GM19240 (cell line): ENCODE measurements around the gene MKX.

Experiments
- DNase-seq: peaks from one replicate; pipeline ENCODE4 v3.0.0; 2011; ENCODE audit warnings: low spot score; ENCODE audit not compliant: insufficient read length

The MKX gene

GRCh38 chr10:27655296-27655695, 90.3 kb downstream of the MKX start:
- no peak for DNase-seq

- no peak for DNase-seq
Measured at GRCh38 chr10:27654284-27654683, 91.3 kb downstream of the MKX start.

GRCh38 chr10:27646604-27647175, 98.9 kb downstream of the MKX start:
- DNase-seq = no peak

DNA sequence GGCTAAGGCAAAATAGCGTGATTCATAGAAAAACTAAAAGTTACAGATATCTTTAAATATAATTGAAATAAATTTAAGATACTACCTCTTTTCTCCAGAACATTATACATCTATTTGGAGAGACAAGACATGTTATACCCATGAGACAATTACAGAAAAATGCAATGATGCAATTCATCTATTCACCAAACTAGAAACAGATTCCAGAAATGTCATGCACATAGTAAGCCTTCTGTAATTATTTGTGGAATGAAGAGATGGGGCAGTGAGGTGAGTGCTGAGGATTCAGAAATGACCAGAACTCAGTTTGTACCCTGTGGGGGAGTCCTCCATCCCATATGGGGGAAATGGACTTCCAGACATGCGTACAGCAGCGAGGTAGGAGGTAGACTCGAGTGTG, 99.4 kb downstream of the MKX start:
- no peak for DNase-seq

- DNase-seq = no peak
Measured at GRCh38 chr10:27644307-27644939, 101.2 kb downstream of the MKX start.

GRCh38 chr10:27643301-27643700, 102.3 kb downstream of the MKX start:
- no peak for DNase-seq

GRCh38 chr10:27642023-27642589, 103.5 kb downstream of the MKX start:
- no peak for DNase-seq

GRCh38 chr10:27638071-27638750, 107.4 kb downstream of the MKX start:
- DNase-seq = no peak

- no peak for DNase-seq
Measured at GRCh38 chr10:27637601-27638000, 108.0 kb downstream of the MKX start.

DNA sequence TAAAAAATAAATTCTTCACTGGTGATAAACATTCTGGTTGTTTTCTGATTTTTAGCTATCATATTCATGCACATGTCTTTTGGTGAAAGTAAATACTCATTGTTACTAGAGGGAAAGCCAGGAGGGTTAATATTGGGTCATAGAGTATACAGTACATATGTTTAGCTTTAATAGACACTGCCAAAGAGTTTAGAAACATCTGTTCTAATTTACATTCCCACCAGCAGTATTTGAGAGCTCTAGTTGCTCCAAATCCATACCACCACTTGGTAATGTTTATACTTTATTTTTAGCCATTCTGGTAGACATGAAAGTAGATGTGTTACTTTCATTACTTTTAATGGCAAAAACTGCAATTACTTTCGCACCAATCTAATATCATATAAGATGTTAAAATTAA, 108.8 kb downstream of the MKX start:
- no peak for DNase-seq

DNA sequence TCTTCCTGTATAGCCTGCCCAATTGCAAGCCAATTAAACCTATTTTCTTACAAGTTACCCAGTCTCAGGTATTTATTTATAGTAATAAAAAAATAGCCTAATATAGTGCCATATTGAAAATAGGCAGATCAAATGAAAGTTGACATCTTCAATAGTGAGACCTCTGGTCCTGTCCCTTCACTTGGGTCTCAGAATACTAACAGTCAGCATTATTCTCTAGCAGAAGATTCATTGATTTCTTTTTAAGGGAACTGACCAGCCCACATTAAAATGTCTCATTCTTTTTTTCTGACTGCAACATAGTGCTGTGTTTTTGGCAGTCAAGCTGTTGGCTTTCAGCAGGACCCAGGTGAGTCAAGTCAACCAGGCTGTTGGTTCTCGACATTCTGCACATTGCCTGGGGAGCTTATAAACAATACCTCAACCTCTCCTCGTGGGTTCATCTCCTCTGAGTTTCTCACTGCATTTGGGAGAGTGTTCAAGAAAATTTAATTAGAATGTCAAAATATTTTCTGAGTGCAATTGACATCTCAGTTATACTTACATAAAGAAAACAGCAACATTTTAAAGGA, 109.8 kb downstream of the MKX start:
- DNase-seq = no peak

GRCh38 chr10:27635290-27635689, 110.3 kb downstream of the MKX start:
- no peak for DNase-seq

DNA sequence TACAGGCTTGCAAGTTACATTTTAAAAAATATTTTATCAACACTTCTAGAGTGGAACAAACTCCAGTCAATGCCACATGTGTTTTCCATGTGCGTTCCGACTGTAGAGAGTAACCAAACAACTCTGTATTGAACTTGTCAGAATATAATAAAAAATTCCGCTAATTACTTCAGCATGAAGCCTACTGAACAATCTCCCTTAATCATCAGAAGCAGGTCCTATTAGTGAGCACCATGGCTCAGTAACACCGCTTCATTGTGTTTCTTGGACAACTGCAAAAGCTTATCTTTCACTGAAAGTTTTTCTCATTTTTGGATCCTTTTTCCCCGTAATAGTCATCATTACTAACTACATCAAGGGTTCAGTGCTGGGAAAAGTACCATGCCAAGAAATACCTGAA, 117.0 kb downstream of the MKX start:
- no peak for DNase-seq

DNA sequence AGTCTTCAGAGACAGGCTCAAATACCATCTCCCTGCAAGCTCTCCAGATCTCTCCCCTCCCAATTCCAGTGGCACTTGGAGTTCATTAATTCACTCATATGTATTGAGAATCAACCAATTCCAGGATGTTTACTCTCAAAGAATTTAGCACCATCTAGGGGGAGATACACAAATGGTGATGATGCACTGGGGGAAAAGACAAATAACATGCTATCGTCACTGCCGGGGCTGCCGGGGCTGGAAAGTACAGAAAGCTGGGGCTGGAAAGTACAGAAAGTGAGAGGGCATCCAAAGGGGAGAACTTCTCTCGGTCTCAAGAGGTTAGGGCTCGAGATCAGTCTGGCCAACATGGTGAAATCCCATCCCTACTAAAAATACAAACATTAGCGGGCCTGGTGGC, 118.7 kb downstream of the MKX start:
- DNase-seq = no peak

DNA sequence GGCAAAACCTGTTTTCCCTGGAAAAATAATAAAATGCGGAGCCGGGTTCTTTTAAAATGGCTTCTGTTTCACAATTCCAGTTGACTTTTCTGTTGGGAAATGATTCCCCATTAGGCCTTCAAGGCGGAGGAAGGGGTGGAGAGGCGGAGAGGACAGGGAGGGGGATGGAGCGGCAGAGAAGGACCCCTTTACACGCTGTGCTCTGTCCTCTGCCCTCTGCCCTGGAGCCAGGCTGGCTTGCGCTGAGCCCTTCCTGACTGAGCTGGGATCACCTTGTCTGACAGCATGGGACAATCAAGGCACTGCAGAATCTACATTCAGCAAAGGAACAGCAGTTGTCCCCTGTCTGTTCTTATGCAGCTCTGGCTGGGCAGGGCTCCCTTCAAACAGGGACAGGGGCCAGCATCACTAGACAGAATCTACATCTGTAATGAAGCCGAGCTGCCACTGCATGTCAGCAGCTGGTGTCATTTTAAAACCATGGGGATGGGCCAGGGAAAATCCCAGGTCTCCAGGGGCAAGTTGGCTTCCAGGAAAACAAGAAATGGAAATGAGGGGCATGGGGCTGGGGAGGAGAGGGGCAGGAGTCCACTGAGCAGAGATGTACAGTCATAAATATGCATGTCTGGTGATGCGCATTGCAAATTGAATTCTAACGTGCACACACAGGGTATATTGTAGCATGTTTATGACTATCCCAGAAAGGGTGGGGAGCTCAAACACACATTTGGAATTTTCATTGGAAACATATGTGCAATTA, 120.0 kb downstream of the MKX start:
- no peak for DNase-seq

GRCh38 chr10:27624941-27625340, 120.7 kb downstream of the MKX start:
- DNase-seq = no peak
